NCI-H146 treated with DMSO at 0.1 percent for 48 hours (cell line): ENCODE measurements around the gene CYB5A.
"Not testable (repeated sequence)": the region's sequence is repeated elsewhere in the genome, so short reads cannot be mapped to it uniquely, and the experiment has no call there.

Source experiments
- DNase-seq: peaks from one replicate; lab custom pipeline; 2025; ENCODE audit not compliant: unreplicated experiment; lab: John Stamatoyannopoulos, UW

The CYB5A gene

DNA sequence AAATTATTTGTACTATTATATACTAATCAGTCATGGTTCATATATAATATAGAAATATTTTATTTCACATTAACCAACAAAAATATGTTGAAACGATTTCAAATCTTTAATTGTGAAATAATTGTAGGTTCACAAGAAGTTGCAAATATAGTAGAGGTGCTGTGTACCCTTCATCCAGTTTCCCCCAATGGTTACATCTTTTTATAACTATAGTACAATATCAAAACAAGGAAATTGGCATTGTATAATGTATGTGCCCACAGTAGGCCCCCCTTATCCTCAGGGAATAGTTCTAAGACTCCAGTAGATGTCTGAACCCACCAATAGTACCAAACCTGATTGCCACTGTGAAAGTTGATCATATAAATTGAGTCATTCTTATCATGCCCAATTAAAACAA is 7.4 kb upstream of the CYB5A start:
- no peak for DNase-seq

DNA sequence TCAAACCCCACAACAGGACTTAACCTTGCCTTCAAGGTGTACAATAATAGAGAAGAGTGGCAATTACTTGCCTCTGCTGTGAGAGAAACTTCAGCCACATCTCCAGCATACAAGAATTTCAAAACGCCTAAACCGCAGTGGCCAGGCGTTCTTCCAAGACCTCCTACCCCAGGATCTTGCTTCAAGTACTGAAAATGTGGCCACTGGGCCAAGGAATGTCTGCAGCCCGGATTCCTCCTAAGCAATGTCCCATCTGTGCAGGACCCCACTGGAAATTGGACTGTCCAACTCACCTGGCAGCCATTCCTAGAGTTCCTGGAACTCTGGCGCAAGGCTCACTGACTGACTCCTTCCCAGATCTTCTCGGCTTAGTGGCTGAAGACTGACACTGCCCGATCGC is 2.8 kb upstream of the CYB5A start:
- DNase-seq = no peak

DNA sequence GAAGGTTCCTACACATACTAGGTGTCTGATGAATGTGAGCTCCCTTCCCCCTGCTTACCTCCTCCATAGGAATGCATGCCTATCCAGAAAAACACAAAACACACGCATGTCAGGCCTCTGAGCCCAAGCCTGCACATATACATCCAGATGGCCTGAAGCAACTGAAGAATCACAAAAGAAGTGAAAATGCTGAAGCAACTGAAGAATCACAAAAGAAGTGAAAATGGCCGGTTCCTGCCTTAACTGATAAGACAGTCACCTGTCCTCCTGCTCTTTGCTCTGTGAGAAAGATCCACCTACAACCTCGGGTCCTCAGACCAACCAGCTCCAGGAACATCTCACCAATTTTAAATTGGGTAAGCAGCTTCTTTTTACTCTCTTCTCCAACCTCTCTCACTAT is 1.2 kb upstream of the CYB5A start:
- not testable (repeated sequence) for DNase-seq

DNA sequence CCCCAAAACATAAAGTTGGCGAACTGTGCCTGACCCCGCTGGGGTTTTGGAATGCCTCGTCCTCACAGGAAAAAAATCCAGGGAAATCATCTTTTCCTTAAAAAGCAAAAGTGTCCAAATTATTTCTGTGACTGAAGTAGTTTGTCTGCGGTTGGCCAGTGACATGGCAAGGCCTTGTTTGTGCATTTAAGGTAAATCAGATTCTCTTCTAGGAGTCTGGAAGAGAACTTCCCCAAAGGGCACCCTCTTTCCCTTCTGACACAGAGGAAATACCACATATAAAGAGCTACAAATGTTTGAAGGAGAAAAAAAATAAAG is 737 bp upstream of the CYB5A start:
- DNase-seq = no peak

DNA sequence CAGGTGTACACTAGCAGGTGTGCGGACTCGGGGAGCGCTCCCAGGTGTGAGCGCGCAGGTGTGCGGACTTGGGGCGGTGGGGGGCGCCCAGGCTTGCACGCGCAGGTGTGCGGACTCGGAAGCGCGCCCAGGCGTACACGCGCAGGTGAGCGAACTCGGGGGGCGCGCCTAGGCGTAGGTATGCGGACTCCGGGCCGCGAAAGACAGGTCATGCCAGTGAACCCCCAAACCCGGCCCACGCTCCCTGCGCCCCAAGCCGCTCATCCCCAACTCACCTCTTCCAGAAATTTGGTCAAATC is 342 bp downstream of the CYB5A start:
- DNase-seq = no peak

DNA sequence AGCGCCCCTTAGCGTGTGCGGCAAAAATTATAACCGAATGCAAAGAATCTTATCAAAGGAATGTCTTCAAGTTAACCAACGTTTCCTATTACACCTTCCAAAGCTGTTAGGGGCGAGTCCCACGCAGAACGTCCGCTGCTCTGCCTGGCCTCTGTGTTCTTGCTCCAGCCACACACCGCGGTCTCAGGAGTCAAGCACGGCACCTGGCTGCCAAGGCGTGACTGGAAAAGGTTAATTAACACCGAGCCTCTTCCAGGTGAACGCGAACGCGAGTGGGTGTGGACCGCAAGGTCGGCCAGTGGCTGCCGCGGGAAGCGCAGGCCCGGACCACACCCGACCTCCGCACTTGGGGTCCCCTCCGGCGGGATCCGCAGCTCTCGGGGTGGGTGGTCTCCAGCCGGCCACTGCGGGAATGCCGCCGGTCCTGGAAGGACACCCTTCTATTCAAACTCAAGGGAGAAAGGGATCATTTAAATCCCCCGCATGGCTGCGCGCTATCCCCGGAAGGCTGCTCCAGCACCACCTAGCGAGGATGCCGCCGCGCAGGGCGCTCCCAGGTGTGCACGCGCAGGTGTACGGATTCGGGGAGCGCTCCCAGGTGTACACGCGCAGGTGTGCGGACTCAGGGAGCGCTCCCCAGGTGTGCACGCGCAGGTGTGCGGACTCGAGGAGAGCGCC is 830 bp downstream of the CYB5A start:
- DNase-seq = peak; percentile 38

DNA sequence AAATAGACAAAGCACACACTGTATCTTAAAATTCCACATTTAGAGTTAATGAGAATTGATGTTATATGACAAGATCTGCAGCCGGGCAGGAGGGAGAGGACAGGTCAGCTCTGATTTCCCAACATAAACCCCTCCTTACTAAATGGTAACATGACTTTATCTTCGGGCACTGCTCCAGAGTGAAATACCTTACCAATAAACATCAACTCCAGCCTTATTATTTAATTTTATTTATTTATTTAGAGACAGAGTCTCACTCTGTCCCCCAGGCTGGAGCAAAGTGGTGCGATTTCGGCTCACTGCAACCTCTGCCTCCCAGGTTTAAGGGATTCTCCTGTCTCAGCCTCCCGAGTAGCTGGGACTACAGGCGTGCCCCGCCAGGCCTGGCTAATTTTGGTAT is 1.7 kb downstream of the CYB5A start:
- DNase-seq = no peak

DNA sequence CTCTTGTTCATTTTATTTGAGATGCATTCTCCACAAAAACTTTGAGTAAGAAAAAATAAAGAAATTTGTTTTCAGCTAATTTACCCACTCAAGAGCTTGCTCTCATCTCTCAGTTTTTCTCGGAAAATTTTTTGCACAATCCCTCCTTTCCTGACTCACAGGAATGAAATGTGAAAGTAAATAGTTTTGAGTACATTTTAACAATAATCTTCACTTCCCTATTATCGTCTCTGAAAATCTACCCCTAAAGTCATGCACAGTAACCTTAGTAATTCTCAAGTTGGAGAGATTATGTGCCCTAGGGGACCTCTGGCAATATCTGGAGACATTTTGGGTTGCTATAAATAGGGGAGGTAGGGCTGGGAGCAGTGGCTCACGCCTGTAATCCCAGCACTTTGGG is 2.6 kb downstream of the CYB5A start:
- DNase-seq = no peak

DNA sequence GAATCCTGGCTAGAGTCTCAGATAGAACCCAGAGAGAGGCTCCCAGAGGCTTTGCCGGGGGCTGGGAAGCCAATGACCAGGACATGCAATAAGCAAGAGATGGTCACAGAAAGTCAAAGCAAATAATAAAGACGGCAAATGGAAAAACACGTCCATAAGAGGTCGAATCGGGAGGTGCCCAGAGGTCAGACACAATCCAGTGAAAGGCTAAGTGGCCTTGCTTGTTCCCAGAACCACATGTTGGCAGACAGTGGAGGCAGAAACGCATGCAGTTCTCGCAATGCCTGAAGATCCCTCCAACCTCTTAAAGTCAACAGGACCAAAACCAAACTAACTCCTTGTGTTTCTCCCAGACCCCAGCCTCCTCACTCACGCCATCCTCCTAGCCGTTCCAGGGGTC is 3.0 kb downstream of the CYB5A start:
- DNase-seq = no peak

DNA sequence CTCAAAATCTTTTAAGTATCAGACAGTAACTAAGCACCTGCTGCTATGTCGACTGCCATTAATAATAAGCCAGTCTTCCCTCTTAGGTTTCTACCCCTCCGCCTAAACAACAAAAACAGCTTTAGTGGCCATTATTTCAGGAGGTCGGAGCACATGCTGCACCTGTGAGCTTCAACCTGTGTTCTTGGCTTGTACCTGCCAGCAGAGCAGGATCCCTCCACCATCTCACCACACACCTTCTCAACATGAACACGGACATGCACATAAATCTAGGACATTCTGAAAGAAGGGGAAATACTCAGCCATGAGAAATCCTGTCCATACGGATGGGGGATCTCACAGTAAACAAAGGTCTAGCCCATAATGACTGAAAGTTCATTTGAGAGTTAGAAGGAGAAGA is 3.7 kb downstream of the CYB5A start:
- no peak for DNase-seq

DNA sequence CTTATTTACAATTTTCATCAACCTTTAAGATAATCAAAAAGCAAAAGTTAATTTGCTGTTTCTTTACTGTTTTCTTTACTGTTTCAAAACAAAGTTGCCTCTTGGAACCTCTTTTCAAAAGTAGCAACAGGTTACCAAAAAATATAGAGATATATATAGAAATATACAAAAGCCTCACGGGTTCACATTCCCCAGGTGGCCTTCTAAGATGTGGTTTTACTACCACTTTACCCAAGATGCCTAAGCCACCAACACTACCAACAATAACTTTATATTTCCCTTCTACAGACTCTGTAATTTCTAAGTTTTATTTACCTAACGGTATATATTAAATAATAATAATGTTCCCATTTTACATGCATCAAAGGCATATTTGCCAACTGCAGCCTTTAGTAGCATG is 4.9 kb downstream of the CYB5A start:
- no peak for DNase-seq

DNA sequence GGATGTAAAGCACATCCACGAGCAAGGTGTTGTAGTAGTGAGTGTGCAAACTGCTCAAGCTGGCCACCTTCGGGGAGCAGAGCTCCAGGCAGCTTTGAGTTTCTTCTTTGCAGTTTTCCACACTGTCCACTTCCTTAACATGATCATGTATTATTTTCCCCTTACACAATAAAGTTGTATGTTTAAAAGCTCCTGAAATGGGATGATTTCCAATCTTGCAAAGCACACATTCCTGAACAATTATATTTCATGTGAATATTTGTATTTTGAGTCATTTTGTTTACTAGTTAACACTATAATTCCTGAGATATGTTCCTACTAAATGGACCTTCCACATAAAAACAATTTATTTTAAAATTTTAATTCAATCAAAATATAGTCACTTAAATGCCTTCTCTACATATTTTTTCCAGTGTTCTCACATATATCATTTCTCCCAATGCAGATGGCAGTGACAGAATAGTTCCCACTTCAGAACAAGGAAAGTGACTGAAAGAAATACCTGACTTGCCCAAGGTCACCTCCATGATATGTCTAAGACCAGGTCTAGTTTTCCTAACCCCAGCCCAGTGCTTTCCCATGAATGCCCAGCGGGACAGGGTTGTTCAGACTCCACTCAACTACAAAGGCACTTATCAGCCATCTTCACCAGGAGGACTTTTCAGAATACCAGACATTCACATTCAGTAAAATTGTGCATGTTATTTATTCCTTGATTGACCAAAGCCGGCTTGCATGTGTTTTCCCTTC is 5.5 kb downstream of the CYB5A start:
- no peak for DNase-seq

DNA sequence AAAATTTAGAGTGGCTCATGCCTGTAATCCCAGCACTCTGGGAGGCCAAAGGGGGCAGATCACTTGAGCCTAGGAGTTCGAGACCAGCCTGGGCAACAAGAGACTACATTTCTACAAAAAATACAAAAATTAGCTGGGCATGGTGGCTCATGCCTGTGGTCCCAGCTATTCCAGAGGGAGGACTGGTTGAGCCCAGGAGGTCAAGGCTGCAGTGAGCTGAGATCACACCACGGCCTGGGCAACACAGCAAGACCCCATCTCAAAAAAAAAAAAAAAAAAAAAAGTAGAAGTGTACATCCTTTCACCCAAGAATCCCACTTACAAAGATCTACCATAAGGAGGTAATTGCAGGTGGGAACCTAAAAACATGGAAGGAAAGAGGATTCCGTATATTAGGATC is 6.2 kb downstream of the CYB5A start:
- DNase-seq = not testable (repeated sequence)

DNA sequence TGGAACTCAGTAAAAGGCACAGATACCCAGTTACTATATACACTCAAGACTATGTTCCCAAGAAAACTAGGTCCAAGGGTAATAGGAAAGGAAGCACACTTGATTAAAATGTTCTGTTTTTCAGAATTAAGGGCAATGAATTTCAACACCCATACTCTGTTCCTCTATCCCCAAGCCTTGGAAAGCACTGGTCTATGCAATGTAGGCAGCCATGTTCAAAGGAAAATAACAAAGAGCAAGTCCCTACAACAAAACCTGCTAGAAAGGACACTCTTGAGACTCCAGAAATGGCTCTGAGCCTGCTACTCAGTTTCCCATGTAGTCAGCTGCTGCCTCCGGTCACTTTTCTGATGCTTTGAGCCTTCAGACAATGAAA is 6.8 kb downstream of the CYB5A start:
- DNase-seq = no peak

DNA sequence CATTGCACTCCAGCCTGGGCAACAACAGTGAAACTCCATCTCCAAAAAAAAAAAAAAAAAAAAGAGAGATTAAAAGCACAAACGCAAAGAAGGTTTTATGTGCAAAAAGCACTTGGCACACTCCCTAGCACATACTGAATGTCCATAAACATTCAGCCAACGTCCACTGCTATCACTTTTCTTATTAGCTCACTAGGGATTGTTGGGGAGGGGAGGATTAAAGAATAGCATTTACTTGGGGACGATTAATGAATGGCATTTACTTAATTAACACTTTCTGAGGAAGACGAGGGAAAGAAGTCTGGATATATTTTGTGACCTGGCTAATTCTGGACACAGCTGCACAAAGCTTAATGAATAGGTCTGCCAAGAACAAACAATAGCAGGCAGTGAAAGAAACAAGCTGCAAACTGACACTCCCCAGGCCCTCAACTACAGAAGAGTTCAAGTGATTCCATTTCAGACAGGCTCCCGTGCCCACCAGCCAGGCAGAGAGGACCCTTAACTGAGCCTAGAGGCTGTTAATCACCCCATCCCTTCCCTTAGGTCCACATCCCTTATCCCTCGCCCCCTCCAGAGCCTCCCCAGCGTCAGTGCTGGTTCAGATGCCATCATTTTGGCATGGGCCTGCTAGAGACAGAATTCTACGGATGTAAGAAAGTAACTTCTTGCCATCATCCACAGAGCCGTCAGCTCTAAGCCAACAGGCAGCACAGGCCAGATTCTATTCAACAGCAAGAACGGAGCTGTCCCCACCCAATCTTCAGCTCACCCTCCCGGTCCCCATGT is 7.4 kb downstream of the CYB5A start:
- DNase-seq = peak; percentile 50

DNA sequence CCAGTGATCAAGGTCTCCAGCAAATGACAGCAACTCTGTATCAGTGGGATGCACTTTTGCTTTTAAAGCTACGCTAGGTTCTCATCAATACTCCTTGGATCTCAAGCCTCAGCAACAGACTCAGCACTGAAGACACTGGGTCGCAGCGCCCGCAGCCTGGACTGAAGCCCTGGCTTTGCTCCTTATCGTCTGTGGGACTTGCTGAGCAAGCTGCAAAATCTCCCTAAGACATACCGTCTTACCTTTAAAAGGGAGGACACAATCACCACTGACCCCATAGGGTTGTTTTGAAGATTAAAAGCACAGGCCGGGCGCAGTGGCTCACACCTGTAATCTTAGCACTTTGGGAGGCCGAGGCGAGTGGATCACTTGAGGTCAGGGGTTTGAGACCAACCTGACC is 8.1 kb downstream of the CYB5A start:
- DNase-seq = no peak

DNA sequence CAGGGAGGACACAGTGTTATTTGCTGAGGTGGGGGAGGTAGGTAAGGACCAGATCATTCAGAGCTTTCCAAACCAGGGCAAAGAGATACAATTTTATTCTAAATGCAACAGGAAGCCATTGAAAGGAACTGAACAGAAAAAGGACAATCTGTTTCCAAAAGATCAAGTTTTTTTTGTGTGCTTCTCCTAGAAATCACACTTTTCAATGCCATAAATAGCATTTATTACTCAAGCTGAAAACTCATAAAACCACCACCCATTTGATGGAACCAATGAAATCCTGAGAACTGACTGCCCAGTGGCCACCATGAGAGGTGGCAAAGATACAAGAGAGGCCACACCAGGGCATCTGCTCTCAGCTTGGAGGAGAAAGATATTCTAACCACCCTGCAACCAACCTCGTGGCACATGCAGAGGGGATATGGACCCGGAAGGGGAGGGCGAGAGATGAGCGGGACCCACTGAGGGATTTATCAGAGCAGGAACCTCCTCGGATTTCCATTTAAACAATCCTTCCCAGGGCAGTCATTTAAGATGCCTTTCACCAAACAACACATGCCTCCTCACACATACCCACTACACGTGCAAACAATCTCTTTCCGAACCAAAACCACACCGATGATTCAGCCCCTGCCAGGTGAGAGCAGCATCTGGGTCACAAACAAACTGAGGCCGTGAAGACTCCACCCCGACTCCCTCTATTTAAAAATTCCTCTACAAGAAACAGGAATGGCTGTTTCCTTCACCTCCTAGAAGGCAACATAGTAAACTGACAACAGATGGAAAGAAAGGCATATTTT is 8.8 kb downstream of the CYB5A start:
- no peak for DNase-seq

DNA sequence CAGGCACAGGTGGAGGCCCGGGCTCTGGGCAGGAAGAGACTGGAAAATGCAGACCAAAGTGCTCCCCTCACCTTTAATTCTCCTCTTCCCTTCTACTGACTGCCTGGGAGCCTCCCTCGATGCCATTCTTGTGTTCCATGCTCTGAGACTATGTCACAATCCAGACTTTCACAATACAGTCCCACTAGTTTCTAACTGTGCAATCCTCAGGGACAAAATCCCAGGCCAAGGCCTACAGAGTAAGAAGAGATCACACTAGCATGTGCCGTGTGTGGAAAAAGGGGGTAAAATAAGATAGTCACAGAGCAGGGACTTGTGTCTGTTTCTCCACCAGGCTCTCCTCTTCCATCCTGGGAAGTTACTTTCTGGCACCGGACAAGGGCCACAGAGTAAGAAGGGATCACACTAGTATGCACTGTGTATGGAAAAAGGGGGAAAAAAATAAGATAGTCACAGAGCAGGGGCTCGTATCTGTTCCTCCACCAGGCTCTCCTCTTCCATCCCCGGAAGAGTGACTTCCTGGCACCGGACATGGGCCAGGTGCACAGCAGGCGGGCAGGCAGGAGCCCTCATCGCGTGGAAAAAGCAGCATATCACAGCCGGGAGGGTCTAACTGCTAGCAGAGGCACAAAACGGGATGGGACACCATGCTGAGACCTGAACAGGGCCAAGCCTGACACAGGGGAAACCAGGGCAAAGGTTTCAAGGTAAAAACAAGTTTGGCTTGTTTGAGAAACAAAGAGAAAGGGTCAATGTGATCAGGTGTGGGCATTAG is 9.6 kb downstream of the CYB5A start:
- DNase-seq = peak; percentile 30

DNA sequence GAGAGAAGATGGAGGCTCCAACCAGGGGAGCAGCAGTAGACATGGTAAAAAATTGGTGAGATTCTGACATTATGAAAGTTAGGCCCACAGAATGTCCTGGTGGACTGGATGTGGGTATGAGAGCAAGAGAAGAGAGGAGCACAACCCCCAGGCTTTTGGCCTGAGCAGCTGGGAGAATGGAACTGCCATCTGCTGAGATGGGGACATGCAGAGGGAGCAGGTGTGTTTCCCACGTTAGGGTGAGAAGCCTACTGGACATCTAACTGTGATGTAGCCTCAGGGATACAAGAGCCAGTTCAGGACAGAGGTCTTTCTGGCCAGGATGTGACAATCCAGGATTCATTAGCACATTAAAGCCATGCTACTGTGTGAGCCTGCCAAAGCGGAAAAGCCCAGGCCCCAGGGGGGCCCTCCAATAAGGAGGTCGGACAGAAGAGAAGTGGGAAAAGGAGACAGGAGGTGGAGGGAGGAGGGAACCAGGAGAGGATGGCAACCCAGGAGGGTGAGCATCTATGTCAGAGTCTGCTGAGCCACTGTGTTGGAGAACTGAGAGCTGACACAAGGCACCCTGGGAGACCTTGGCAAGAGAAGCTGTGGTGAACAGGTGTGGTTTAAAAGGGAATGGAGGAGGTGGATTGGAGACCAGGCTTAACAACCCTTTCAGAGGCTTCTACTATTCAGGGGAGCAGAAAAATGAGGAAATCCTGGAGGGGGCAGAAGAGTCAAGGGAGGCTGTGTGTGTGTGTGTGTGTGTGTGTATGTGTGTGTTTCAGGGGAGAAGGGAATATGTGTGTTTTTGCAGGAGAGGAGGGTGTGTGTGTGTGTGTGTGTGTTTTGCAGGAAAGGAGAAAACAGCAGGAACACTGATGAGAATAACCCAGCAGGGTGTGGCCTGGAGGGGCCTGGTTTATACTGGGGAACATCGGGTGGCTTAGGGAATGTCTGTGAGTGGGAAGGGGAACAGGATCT is 10.5 kb downstream of the CYB5A start:
- peak; percentile 85 for DNase-seq

DNA sequence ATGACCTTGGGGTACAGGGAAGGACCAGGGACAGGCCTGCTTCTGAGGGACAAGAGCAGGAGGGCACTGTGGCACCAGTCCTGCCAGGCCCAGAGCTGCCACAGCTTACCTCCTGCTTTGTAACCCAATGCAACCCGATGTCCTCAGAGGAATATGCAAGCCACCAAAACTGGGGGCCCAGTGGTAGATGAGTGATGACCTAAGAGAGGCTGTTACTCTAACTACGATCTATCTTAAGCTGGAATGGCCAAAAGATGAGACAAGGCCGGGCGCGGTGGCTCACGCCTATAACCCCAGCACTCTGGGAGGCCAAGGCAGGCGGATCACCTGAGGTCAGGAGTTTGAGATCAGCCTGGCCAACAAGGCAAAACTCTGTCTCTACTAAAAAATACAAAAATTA is 12.8 kb downstream of the CYB5A start:
- no peak for DNase-seq
